Upper lobe of left lung (tissue), 6 donors: ENCODE data around the gene ABCD1. TPM values are rescaled to one million over a fixed set of nuclear protein-coding genes. Genes with fewer than 3 reads are reported as not detected.

Source experiments
- ATAC-seq, 2 donors: fragments of 200-7000 bp; cut with Tn5 transposase; one replicate each; pipeline ENCODE4 v1.9.1; 2022; ENCODE audit warnings: mild to moderate bottlenecking in 2 of 2, moderate library complexity in 2 of 2; ENCODE audit not compliant: low FRiP score in 2 of 2
- DNase-seq, 2 donors: peaks; one replicate each; pipeline ENCODE4 v3.0.0-alpha.2; 2019 to 2020
- H3K27ac ChIP-seq, 4 donors: fragments of 200-600 bp; sonication (generic); one replicate each; pipeline ENCODE4 v1.5.1; 2016 to 2019
- H3K27me3 ChIP-seq, 4 donors: fragments of 200-600 bp; sonication (generic); one replicate each; pipeline ENCODE4 v1.5.1; 2017 to 2019
- H3K36me3 ChIP-seq, 4 donors: fragments of 200-600 bp; sonication (generic); one replicate each; pipeline ENCODE4 v1.5.1; 2016 to 2019
- H3K4me1 ChIP-seq, 4 donors: fragments of 200-600 bp; sonication (generic); one replicate each; pipeline ENCODE4 v1.5.1; 2018 to 2019
- H3K4me3 ChIP-seq, 4 donors: fragments of 200-600 bp; sonication (generic); one replicate each; pipeline ENCODE4 v1.5.1; 2017 to 2019; ENCODE audit warnings: mild to moderate bottlenecking in 2 of 4, moderate library complexity in 1 of 4
- H3K9me3 ChIP-seq, 4 donors: fragments of 200-600 bp; sonication (generic); one replicate each; pipeline ENCODE4 v1.5.1; 2018 to 2019
- CTCF ChIP-seq, 6 experiments: fragments of 450-650 bp in 4 of 6; fragments of 200-600 bp in 2 of 6; sonication (generic) in 2 of 6; IDR thresholded peaks; one replicate each; pipeline ENCODE4 v1.5.1; 2016 to 2019; ENCODE audit warnings: antibody characterized with exemption in 6 of 6
- EP300 ChIP-seq, 4 donors: sonication (generic); formaldehyde crosslinking; IDR thresholded peaks; one replicate each; pipeline ENCODE4 v1.5.1; 2017; ENCODE audit warnings: antibody characterized with exemption in 4 of 4, control low read depth in 2 of 4
- POLR2A ChIP-seq, 4 donors: fragments of 450-650 bp; IDR thresholded peaks; one replicate each; pipeline ENCODE4 v1.5.1; 2016 to 2017; ENCODE audit warnings: antibody characterized with exemption in 4 of 4, mild to moderate bottlenecking in 2 of 4
- POLR2AphosphoS5 ChIP-seq, 2 donors: sonication (generic); formaldehyde crosslinking; IDR thresholded peaks; one replicate each; pipeline ENCODE4 v1.5.1; 2017; ENCODE audit warnings: antibody characterized with exemption in 2 of 2
- WGBS, 2 donors: methylation state at CpG; one replicate each; pipeline ENCODE4 v1.1.5; 2017 to 2018; 5-methylcytosine and 5-hydroxymethylcytosine counted together
- total RNA-seq, 6 donors: library from RNA; depleted of rRNA in 4 of 6; stranded (reverse); fragments of >200 nt in 4 of 6; gene quantifications; one replicate each; pipeline versions ENCODE4 v1.1.0 to v1.2.1, GENCODE V29; 2016 to 2021
- donor health status: DM: no; HTN: no; CAD: no; lungs with moderate emphysema.
- donor health status: DM: no; HTN: yes; CAD: no; lungs with severe emphysema.

Gene ABCD1
- total RNA-seq, 6 donors from 2014 or later = 9.8 to 28.1 (median 17.9) TPM

- 89% methylated on average over 7 of the region's 16 CpGs; no CpG with 5 or more reads in 1 of the 2 donors for WGBS, 2 donors
- Histone ChIP-seq H3K36me3 (no peaks in the 10 kb centered on the region), H3K27me3 (peaks cover 0 to 12% (median 0%) of the 10 kb centered on the region in 4 donors), H3K9me3 (no peaks in the 10 kb centered on the region), H3K4me3 (no peak overlapping the region), H3K27ac (no peak overlapping the region), H3K4me1 (peaks cover 0 to 13% (median 1%) of the 10 kb centered on the region in 4 donors)
- no peak for TF ChIP-seq POLR2A (IDR thresholded peaks at IDR 0.05)
- no peak for TF ChIP-seq POLR2AphosphoS5 (IDR thresholded peaks at IDR 0.05)
- no peak for TF ChIP-seq EP300 (IDR thresholded peaks at IDR 0.05)
- TF ChIP-seq CTCF (IDR thresholded peaks at IDR 0.05) = no peak
- no peak for ATAC-seq
- DNase-seq = no peak
These were observed 54.0 kb downstream of the ABCD1 start for GRCh38 chrX:153778684-153779101.

DNA sequence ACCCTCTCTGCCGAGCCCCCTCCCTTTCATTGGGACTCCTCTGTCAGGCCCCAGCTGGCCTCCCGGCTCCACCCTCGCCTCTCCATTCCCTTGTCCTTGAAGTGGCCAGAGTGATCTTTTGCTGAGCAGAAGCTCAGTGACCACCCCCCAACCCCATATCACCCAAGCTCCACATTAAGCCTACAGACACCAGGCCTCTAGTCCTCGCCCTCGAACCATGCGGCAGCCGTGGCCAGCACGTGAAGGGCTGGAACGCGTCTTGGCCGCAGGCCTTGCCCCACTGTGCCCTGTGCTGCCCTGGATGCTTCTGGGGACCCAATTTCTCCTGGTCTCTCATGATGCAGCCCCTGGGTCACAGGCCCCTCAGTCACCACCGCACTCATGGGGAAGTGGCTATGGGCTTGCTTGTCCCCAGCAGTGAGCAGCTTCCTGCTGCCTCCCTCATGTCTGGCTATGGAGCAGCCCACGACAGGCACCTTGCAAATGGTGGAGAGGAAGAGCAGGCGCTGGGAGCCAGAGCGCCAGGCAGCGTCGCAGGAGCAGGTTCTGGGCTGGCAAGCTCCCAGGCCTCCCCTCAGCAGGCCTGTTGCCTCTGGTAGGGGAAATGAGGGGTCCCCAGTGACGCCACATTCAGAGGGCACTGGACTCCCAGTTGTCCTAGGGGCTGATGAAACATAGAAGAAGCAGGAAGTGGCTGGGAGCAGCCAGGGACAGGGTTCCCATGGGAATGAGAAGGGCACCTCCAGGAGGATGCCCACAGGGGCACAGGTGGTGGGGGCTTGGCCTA is 55.4 kb downstream of the ABCD1 start:
- 70 to 79% methylated on average over 3 to 18 of the region's 18 CpGs for WGBS, 2 donors
- peaks cover 0 to 12% (median 0%) of the 10 kb centered on the region in 4 donors for H3K27me3 ChIP-seq

DNA sequence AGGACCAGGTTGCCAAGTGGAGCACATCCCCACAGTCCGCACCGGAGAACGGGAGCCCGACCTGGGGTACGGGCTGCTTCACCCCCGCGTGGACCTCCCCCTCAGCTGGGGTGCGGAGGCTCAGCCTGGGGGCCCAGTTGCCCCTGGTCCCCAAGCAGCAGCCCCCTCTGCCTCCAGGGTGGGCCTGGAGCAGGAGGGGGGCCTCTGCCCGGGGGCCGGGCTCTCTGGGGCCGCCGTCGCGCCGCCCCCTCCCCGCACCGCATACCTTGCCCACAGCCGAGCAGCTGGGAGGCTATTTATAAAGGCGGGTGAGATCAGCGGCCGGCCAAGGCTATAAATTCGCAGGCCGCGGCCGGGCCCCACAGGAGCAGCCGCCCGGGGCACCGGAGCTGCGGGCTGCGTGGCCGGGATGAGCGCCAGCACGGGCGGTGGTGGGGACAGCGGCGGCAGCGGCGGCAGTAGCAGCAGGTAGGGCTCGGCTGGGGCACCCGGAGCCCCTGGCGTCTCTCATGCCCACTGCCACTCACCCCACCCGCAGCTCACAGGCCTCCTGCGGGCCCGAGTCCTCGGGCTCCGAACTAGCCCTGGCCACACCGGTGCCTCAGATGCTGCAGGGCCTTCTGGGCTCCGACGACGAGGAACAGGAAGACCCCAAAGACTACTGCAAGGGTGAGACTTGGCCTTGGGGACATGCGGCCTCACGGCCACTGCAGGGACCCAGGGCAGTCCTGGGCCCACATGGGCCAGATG is 56.2 kb downstream of the ABCD1 start, which contains the start of gene SRPK3:
SRPK3 (plus strand) TSS at position 364 of the 750 bp plus-strand sequence; CDS start at position 410, 46 bp downstream.
- H3K4me3 ChIP-seq = no peak within 1 kb of the TSS
- DNase-seq (peak in 1 of 2 donors; percentile 60), ATAC-seq (no peak)
- 59% methylated on average over 38 of the region's 52 CpGs; no CpG with 5 or more reads in 1 of the 2 donors for WGBS, 2 donors
- TF ChIP-seq POLR2A (IDR thresholded peaks at IDR 0.05) (no peak), POLR2AphosphoS5 (IDR thresholded peaks at IDR 0.05) (no peak), EP300 (IDR thresholded peaks at IDR 0.05) (no peak), CTCF (IDR thresholded peaks at IDR 0.05) (no peak)
- no peak within 1 kb of the TSS for H3K27ac ChIP-seq
- H3K36me3 ChIP-seq = peaks cover 0 to 16% (median 5%) of the 10 kb centered on the region in 4 donors
- H3K4me1 ChIP-seq = peaks cover 0 to 13% (median 1%) of the 10 kb centered on the region in 4 donors
- no peaks in the 10 kb centered on the region for H3K9me3 ChIP-seq
- H3K27me3 ChIP-seq = peaks cover 0 to 12% (median 0%) of the 10 kb centered on the region in 4 donors

More for the DNA sequence above, 55.4 kb downstream of the ABCD1 start:
- ATAC-seq = no peak
- Histone ChIP-seq H3K36me3 (peaks cover 0 to 8% (median 0%) of the 10 kb centered on the region in 4 donors), H3K4me1 (peaks cover 0 to 13% (median 1%) of the 10 kb centered on the region in 4 donors), H3K27ac (no peak overlapping the region), H3K4me3 (no peak overlapping the region), H3K9me3 (no peaks in the 10 kb centered on the region)
- TF ChIP-seq CTCF (IDR thresholded peaks at IDR 0.05) (no peak), POLR2A (IDR thresholded peaks at IDR 0.05) (no peak), POLR2AphosphoS5 (IDR thresholded peaks at IDR 0.05) (no peak), EP300 (IDR thresholded peaks at IDR 0.05) (no peak)
- DNase-seq = no peak

- ATAC-seq (peak in 1 of 2 donors; percentile 6), DNase-seq (no peak)
- TF ChIP-seq EP300 (IDR thresholded peaks at IDR 0.05) = no peak
- TF ChIP-seq CTCF (IDR thresholded peaks at IDR 0.05) = no peak
- TF ChIP-seq POLR2A (IDR thresholded peaks at IDR 0.05) = no peak
- no peak for TF ChIP-seq POLR2AphosphoS5 (IDR thresholded peaks at IDR 0.05)
- peaks cover 0 to 12% (median 0%) of the 10 kb centered on the region in 4 donors for H3K27me3 ChIP-seq
- WGBS, 2 donors = 83% methylated on average over 16 of the region's 24 CpGs; no CpG with 5 or more reads in 1 of the 2 donors
- no peak overlapping the region for H3K4me3 ChIP-seq
- peaks cover 0 to 23% (median 11%) of the 10 kb centered on the region in 4 donors for H3K36me3 ChIP-seq
- H3K9me3 ChIP-seq = no peaks in the 10 kb centered on the region
- H3K4me1 ChIP-seq = peaks cover 0 to 13% (median 1%) of the 10 kb centered on the region in 4 donors
- no peak overlapping the region for H3K27ac ChIP-seq
These were observed 56.9 kb downstream of the ABCD1 start for GRCh38 chrX:153781428-153782047.
